HG03135 (cell line): ENCODE results near the gene ZNF444.
"Not testable (repeated sequence)": the region's sequence is repeated elsewhere in the genome, so short reads cannot be mapped to it uniquely, and the experiment has no call there.

Source experiments
- ATAC-seq: cut with Tn5 transposase; IDR thresholded peaks from one replicate; pipeline ENCODE4 v1.9.1; 2021; ENCODE audit warnings: mild to moderate bottlenecking, moderate library complexity; ENCODE audit not compliant: unreplicated experiment

The ZNF444 gene

GRCh38 chr19:56174550-56174949 lies 33.5 kb downstream of the ZNF444 start:
- no peak for ATAC-seq

GRCh38 chr19:56175861-56176307 lies 34.8 kb downstream of the ZNF444 start, which contains the start of gene GALP:
Gene GALP (plus strand): TSS chr19:56176008. CDS start chr19:56177109, 1,101 bp downstream.
- ATAC-seq, result not testable (repeated sequence)

- not testable (repeated sequence) for ATAC-seq
These were observed 35.2 kb downstream of the ZNF444 start for GRCh38 chr19:56176310-56176709.

- ATAC-seq, result no peak
These were observed 35.8 kb downstream of the ZNF444 start for GRCh38 chr19:56176881-56177280.

- no peak for ATAC-seq
These were observed 36.6 kb downstream of the ZNF444 start for GRCh38 chr19:56177564-56178243.

- no peak for ATAC-seq
These were observed 48.7 kb downstream of the ZNF444 start for GRCh38 chr19:56189785-56190184.

- ATAC-seq, result no peak
These were observed 50.0 kb downstream of the ZNF444 start for GRCh38 chr19:56191115-56191514.

GRCh38 chr19:56191711-56192110 lies 50.6 kb downstream of the ZNF444 start:
- no peak for ATAC-seq

- no peak for ATAC-seq
These were observed 53.0 kb downstream of the ZNF444 start for GRCh38 chr19:56193981-56194640.

GRCh38 chr19:56197646-56198045 lies 56.6 kb downstream of the ZNF444 start, which contains the start of gene ZSCAN5B:
Gene ZSCAN5B (minus strand): TSS chr19:56197783. CDS start chr19:56193052, 4,731 bp downstream.
- ATAC-seq, result not testable (repeated sequence)

GRCh38 chr19:56199687-56200086 lies 58.6 kb downstream of the ZNF444 start:
- ATAC-seq, result no peak

GRCh38 chr19:56201973-56202372 lies 60.9 kb downstream of the ZNF444 start, which contains the start of gene ZSCAN5C:
Gene ZSCAN5C (plus strand): TSS chr19:56202273. CDS start chr19:56205914, 3,641 bp downstream.
- ATAC-seq, result no peak

- ATAC-seq, result not testable (repeated sequence)
These were observed 66.5 kb downstream of the ZNF444 start for GRCh38 chr19:56207581-56207980.

GRCh38 chr19:56209091-56209490 lies 68.0 kb downstream of the ZNF444 start:
- no peak for ATAC-seq

GRCh38 chr19:56210036-56210435 lies 68.9 kb downstream of the ZNF444 start:
- ATAC-seq, result not testable (repeated sequence)
